GM12878 (cell line): ENCODE measurements around the gene OR7A10. TPM values are rescaled to one million over a fixed set of nuclear protein-coding genes. Genes with fewer than 3 reads are reported as not detected.

Source experiments
- ATAC-seq: fragments of 200-7000 bp; cut with Tn5 transposase; 3 replicates; pipeline ENCODE4 v1.9.1; 2020; ENCODE audit warnings: mild to moderate bottlenecking, moderate library complexity
- BruUV-seq: library from RNA; stranded (reverse); fragments of 400-500 nt; replicated peaks from 2 replicates; lab custom pipeline; 2021; lab: Mats Ljungman, UMichigan
- CTCF ChIA-PET: fragments of 300-600 bp; sonication (Branson Sonifier 250); formaldehyde crosslinking; extraction: SDS; loops from one replicate; lab custom pipeline; 2021; ENCODE audit warnings: inconsistent platforms; lab: Yijun Ruan, JAX
- POLR2A ChIA-PET: fragments of 350-600 bp; formaldehyde crosslinking; extraction: SDS; loops from one replicate; lab custom pipeline; 2021; ENCODE audit warnings: inconsistent platforms; lab: Charles Lee
- RAD21 ChIA-PET: fragments of 300-600 bp; sonication (Branson Sonifier 250); formaldehyde crosslinking; loops from one replicate; lab custom pipeline; 2023; ENCODE audit warnings: antibody characterized with exemption; ENCODE audit not compliant: unreplicated experiment; lab: Charles Lee
- SMC1A ChIA-PET: fragments of 300-600 bp; sonication (Branson Sonifier 250); formaldehyde crosslinking; loops from one replicate; lab custom pipeline; 2023; ENCODE audit not compliant: unreplicated experiment, uncharacterized antibody; lab: Charles Lee
- DNase-seq: peaks from one replicate; pipeline ENCODE4 v3.0.0-alpha.2; 2011; ENCODE audit warnings: low read depth, low spot score
- FAIRE-seq: peaks from 3 replicates; lab custom pipeline; 2011; peaks lifted over from hg19 to GRCh38; lab: Jason Lieb, UNC
- H2AFZ ChIP-seq: 2 replicates; pipeline ENCODE4 v1.6.0; 2011; ENCODE audit warnings: low read depth, low read length, control low read depth; ENCODE audit not compliant: control insufficient read depth
- H3K27ac ChIP-seq: 2 replicates; pipeline ENCODE4 v1.5.1; 2011; ENCODE audit warnings: control low read depth; ENCODE audit not compliant: control insufficient read depth, insufficient read depth
- H3K27me3 ChIP-seq, 2 experiments: replicated peaks in 1 of 2; 2 replicates each; pipeline versions ENCODE4 v1.6.0 to v1.6.1; 2011; ENCODE audit warnings: low read length in 1 of 2; ENCODE audit not compliant: control insufficient read depth in 2 of 2, insufficient read depth in 2 of 2
- H3K36me3 ChIP-seq, 2 experiments: 2 replicates each; pipeline ENCODE4 v1.5.1; 2011; ENCODE audit warnings: low read length in 1 of 2; ENCODE audit not compliant: control insufficient read depth in 2 of 2, insufficient read depth in 2 of 2
- H3K4me1 ChIP-seq: 2 replicates; pipeline ENCODE4 v1.6.1; 2011; ENCODE audit warnings: mild to moderate bottlenecking, low read length, moderate library complexity, mixed read lengths; ENCODE audit not compliant: control insufficient read depth, insufficient read depth
- H3K4me2 ChIP-seq: 2 replicates; pipeline ENCODE4 v1.6.0; 2011; ENCODE audit warnings: control low read depth; ENCODE audit not compliant: control insufficient read depth, insufficient read depth
- H3K4me3 ChIP-seq: fragments of 200-600 bp; sonication (generic); 2 replicates; pipeline ENCODE4 v1.5.1; 2016
- H3K79me2 ChIP-seq: 2 replicates; pipeline ENCODE4 v1.6.0; 2011; ENCODE audit warnings: low read length; ENCODE audit not compliant: control insufficient read depth, insufficient read depth
- H3K9ac ChIP-seq: 2 replicates; pipeline ENCODE4 v1.8.0; 2011; ENCODE audit warnings: low read length, control low read depth, mixed read lengths; ENCODE audit not compliant: control insufficient read depth, insufficient read depth
- H3K9me3 ChIP-seq: replicated peaks from 3 replicates; pipeline ENCODE4 v1.5.1; 2011; ENCODE audit warnings: mild to moderate bottlenecking, low read length; ENCODE audit not compliant: control insufficient read depth, insufficient read depth
- H4K20me1 ChIP-seq: 2 replicates; pipeline ENCODE4 v1.6.0; 2011; ENCODE audit not compliant: control insufficient read depth, insufficient read depth
- ASH2L ChIP-seq: fragments of 300-600, 200-600 bp; sonication (generic); IDR thresholded peaks from 2 replicates; pipeline ENCODE4 v1.6.1; 2017; ENCODE audit warnings: low read depth, mild to moderate bottlenecking, borderline replicate concordance
- CBX3 ChIP-seq: fragments of 200-600 bp; sonication (generic); IDR thresholded peaks from 2 replicates; pipeline ENCODE4 v1.6.1; 2016; ENCODE audit warnings: low read depth, borderline replicate concordance
- E2F4 ChIP-seq: IDR thresholded peaks from 2 replicates; pipeline ENCODE4 v1.6.1; 2012; ENCODE audit warnings: low read depth, low read length, improper control_type of control experiment
- ESRRA ChIP-seq: IDR thresholded peaks from 2 replicates; pipeline ENCODE4 v1.6.1; 2012; ENCODE audit warnings: mild to moderate bottlenecking, low read length, improper control_type of control experiment
- SUPT20H ChIP-seq: IDR thresholded peaks from 2 replicates; pipeline ENCODE4 v1.6.1; 2011; ENCODE audit warnings: low read depth, mild to moderate bottlenecking, low read length, moderate library complexity, borderline replicate concordance; ENCODE audit not compliant: control insufficient read depth
- ZNF217 ChIP-seq: fragments of 450-650 bp; IDR thresholded peaks from 2 replicates; pipeline ENCODE4 v1.6.1; 2017; ENCODE audit warnings: antibody characterized with exemption, mild to moderate bottlenecking
- WGBS: methylation state at CpG from one replicate; pipeline ENCODE4 v1.1.6; 2016; ENCODE audit warnings: low lambda C conversion rate; ENCODE audit not compliant: insufficient replicate concordance, insufficient coverage; ENCODE audit errors: missing lambda C conversion rate; 5-methylcytosine and 5-hydroxymethylcytosine counted together
- in situ Hi-C: fragments of 300-500 bp; cut with MboI; formaldehyde crosslinking; loops from 9 replicates; pipeline ENCODE4 v1.14.3; 2018; ENCODE audit warnings: mixed read lengths
- intact Hi-C: fragments of 100-400 bp; cut with micrococcal nuclease; formaldehyde crosslinking; loops from one replicate; pipeline ENCODE4 v1.14.2; 2022; ENCODE audit not compliant: unreplicated experiment
- polyA plus RNA-seq, 11 experiments: library from polyadenylated mRNA; depleted of rRNA in 4 of 11; unstranded in 6 of 11; stranded (reverse) in 5 of 11; fragments of >200 nt; fragmentation: Nextera tagmentation in 4 of 11; fragmentation: Illumina TruSeq in 1 of 11; extraction: Ambion mirVana in 4 of 11; extraction: Trizol in 1 of 11; gene quantifications; 1 replicate in 1 of 11; 2 replicates in 10 of 11; pipeline versions ENCODE4 v1.2.1 to v1.2.3, GENCODE V29; 2011 to 2016; ENCODE audit warnings: inconsistent platforms in 2 of 11, missing spikeins in 2 of 11, low read depth in 1 of 11
- total RNA-seq, 4 experiments: library from RNA; depleted of rRNA in 3 of 4; stranded (reverse); fragments of >200 nt in 3 of 4; fragmentation: Illumina TruSeq in 1 of 4; extraction: Trizol in 1 of 4; gene quantifications; 2 replicates each; pipeline versions ENCODE4 v1.2.1 to v1.2.3, GENCODE V29; 2013 to 2021

OR7A10 gene
- total and polyA plus RNA-seq, 10 of the 15 experiments (the other 5 are each of a cell fraction or from before 2014, with no cell fraction given) = not detected

- H3K36me3 ChIP-seq = no peaks in the 10 kb centered on the region
- H3K27ac ChIP-seq = no peak overlapping the region
- H3K79me2 ChIP-seq = no peaks in the 10 kb centered on the region
- CTCF ChIA-PET = no interaction called here
- RAD21 ChIA-PET = no interaction called here
- no TSS peak for BruUV-seq
- SMC1A ChIA-PET = no interaction called here
- POLR2A ChIA-PET = no interaction called here
- intact Hi-C loops = no loop called here
- no peak overlapping the region for H3K9ac ChIP-seq
- ATAC-seq = no peak
- TF ChIP-seq E2F4 (no peak), ASH2L (no peak), ESRRA (no peak), ZNF217 (no peak), SUPT20H (no peak), CBX3 (no peak)
- TF ChIP-seq, all 136 proteins: peak for 0
- no peaks in the 10 kb centered on the region for H3K9me3 ChIP-seq
- no peak overlapping the region for H2AFZ ChIP-seq
- no peaks in the 10 kb centered on the region for H3K4me1 ChIP-seq
- H3K4me3 ChIP-seq = no peak overlapping the region
- no peak overlapping the region for H3K4me2 ChIP-seq
- in situ Hi-C loops = no loop called here
- DNase-seq = no peak
- 22% methylated on average over 2 of the region's 2 CpGs for WGBS
- H3K27me3 ChIP-seq = no peaks in the 10 kb centered on the region
- H4K20me1 ChIP-seq = no peaks in the 10 kb centered on the region
- FAIRE-seq = no peak
These were observed 33.6 kb downstream of the OR7A10 start for GRCh38 chr19:14814982-14815652.
